Measurements from ENCODE around the gene RAB15. TPM values are rescaled to one million over a fixed set of nuclear protein-coding genes. Genes with fewer than 3 reads are reported as not detected.

RAB15 gene
- total and polyA plus RNA-seq, 2 of the 8 experiments (the other 6 are each of a cell fraction or from before 2014, with no cell fraction given): 38.8 to 58.1 TPM

GRCh38 chr14:64946310-64947045 is 25.7 kb downstream of the RAB15 start (continued):
- TF ChIP-seq CHD7 (IDR thresholded peaks at IDR 0.05; ENCODE audit: insufficient replicate concordance, low read length): no peak
- TF ChIP-seq POLR2A (IDR thresholded peaks at IDR 0.05; ENCODE audit: control extremely low read depth in 1 of 2, low read depth in 2 of 2, low read length in 2 of 2): no peak
- no peak for TF ChIP-seq SIRT6 (IDR thresholded peaks at IDR 0.05; ENCODE audit: low read length)
- no peak for TF ChIP-seq HDAC6 (IDR thresholded peaks at IDR 0.05; ENCODE audit: low read depth, low read length)
- no peak for TF ChIP-seq TBP (IDR thresholded peaks at IDR 0.05; ENCODE audit: low read depth, low read length)
- TF ChIP-seq GTF2F1 (IDR thresholded peaks at IDR 0.05; ENCODE audit: borderline replicate concordance, low read depth, low read length): no peak
- TF ChIP-seq JUN (IDR thresholded peaks at IDR 0.05; ENCODE audit: low read depth, low read length): no peak
- TF ChIP-seq NANOG (IDR thresholded peaks at IDR 0.05; ENCODE audit: insufficient read depth, low read depth, low read length, poor library complexity, severe bottlenecking): no peak

Data from H1 (cell line).